ENCODE results near the gene TMEM171.

- TF ChIP-seq, protein P1, sequence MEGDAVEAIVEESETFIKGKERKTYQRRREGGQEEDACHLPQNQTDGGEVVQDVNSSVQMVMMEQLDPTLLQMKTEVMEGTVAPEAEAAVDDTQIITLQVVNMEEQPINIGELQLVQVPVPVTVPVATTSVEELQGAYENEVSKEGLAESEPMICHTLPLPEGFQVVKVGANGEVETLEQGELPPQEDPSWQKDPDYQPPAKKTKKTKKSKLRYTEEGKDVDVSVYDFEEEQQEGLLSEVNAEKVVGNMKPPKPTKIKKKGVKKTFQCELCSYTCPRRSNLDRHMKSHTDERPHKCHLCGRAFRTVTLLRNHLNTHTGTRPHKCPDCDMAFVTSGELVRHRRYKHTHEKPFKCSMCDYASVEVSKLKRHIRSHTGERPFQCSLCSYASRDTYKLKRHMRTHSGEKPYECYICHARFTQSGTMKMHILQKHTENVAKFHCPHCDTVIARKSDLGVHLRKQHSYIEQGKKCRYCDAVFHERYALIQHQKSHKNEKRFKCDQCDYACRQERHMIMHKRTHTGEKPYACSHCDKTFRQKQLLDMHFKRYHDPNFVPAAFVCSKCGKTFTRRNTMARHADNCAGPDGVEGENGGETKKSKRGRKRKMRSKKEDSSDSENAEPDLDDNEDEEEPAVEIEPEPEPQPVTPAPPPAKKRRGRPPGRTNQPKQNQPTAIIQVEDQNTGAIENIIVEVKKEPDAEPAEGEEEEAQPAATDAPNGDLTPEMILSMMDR (IDR thresholded peaks at IDR 0.05) = no peak
- TF ChIP-seq POLR2A (IDR thresholded peaks at IDR 0.05) = no peak
Observed at GRCh38 chr5:73180566-73180965, 60.2 kb downstream of the TMEM171 start.
